ENCODE data around the gene STAB1. TPM values are rescaled to one million over a fixed set of nuclear protein-coding genes. Genes with fewer than 3 reads are reported as not detected.

Gene STAB1
- total RNA-seq, 1 donor from 2014 or later: 67.2 TPM

DNA sequence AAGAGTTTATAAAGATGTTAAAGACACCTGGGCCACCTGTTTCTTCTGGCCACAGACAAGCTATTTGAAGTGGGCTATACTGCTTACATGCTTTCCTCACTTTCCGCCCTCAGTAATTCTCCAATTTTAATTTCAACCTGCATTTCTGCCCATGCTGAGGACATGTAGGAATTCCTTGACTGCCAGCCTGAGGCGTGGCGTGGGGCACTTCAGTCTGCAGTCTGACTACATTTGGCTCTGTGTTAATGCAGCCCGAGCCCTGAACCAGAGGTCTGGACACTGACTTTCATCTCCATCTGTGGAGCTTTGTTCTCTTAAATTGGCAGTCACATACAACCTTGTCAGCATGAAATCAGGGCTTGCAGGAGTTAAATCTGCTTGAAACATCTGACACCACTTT lies 49.8 kb downstream of the STAB1 start:
- no peak for TF ChIP-seq CTCF (IDR thresholded peaks at IDR 0.05; ENCODE audit: borderline replicate concordance)
- H3K27ac ChIP-seq (replicated peaks): peak overlapping the region; percentile 21

GRCh38 chr3:52546111-52546901 lies 51.2 kb downstream of the STAB1 start:
- Histone ChIP-seq H3K36me3 (peaks cover 82% of the 10 kb centered on the region), H3K4me1 (peaks cover 56% of the 10 kb centered on the region), H3K27me3 (ENCODE audit: low read depth) (no peaks in the 10 kb centered on the region), H3K27ac (replicated peaks) (no peak overlapping the region), H3K9me3 (replicated peaks) (no peaks in the 10 kb centered on the region), H3K4me3 (no peak overlapping the region)
- DNase-seq: no peak
- TF ChIP-seq CTCF (IDR thresholded peaks at IDR 0.05; ENCODE audit: borderline replicate concordance): no peak
- intact Hi-C loops (cut with micrococcal nuclease): loop anchor here (10.0 kb wide), 1 partner anchor 72 kb away; no protein-coding TSS in a partner anchor

More for the DNA sequence above, 49.8 kb downstream of the STAB1 start:
- H3K36me3 ChIP-seq: peaks cover 77% of the 10 kb centered on the region
- H3K4me1 ChIP-seq: peaks cover 52% of the 10 kb centered on the region
- intact Hi-C loops (cut with micrococcal nuclease): loop anchor here (10.0 kb wide), 1 partner anchor 70 kb away; no protein-coding TSS in a partner anchor
- no peak overlapping the region for H3K4me3 ChIP-seq
- no peaks in the 10 kb centered on the region for H3K9me3 ChIP-seq (replicated peaks)
- DNase-seq: no peak
- no peaks in the 10 kb centered on the region for H3K27me3 ChIP-seq (ENCODE audit: low read depth)

- Histone ChIP-seq H3K4me3 (no peak overlapping the region), H3K36me3 (peaks cover 75% of the 10 kb centered on the region), H3K9me3 (replicated peaks) (no peaks in the 10 kb centered on the region), H3K4me1 (peaks cover 59% of the 10 kb centered on the region), H3K27me3 (ENCODE audit: low read depth) (no peaks in the 10 kb centered on the region), H3K27ac (replicated peaks) (no peak overlapping the region)
- TF ChIP-seq CTCF (IDR thresholded peaks at IDR 0.05; ENCODE audit: borderline replicate concordance): no peak
- intact Hi-C loops (cut with micrococcal nuclease): loop anchor here (10.0 kb wide), 1 partner anchor 72 kb away; no protein-coding TSS in a partner anchor
- DNase-seq: no peak
These were observed 52.0 kb downstream of the STAB1 start for GRCh38 chr3:52547143-52547542.

DNA sequence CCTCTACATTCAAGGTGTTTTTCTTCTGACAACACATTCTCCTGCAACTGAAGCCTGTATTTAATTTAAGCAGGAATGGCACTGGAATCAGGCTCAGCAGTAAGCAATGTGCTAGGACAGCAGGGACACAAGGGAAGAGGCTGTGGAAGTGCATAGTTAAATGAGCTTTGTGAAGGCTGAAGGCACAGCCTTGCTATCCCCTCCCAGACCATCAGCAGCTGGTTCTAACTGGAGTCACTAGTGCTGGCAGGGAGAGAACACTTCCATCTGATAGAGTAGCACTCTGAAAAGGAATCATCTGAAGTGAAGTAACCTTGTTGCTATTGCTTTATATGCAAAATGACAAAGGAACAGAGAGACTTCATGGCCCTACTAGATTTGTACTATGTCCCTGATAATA lies 56.0 kb downstream of the STAB1 start:
- Histone ChIP-seq H3K27me3 (ENCODE audit: low read depth) (no peaks in the 10 kb centered on the region), H3K36me3 (peaks cover 74% of the 10 kb centered on the region), H3K9me3 (replicated peaks) (no peaks in the 10 kb centered on the region), H3K4me1 (peaks cover 55% of the 10 kb centered on the region), H3K27ac (replicated peaks) (peak overlapping the region; percentile 38), H3K4me3 (no peak overlapping the region)
- TF ChIP-seq CTCF (IDR thresholded peaks at IDR 0.05; ENCODE audit: borderline replicate concordance): no peak
- no peak for DNase-seq
- intact Hi-C loops (cut with micrococcal nuclease): no loop called here

DNA sequence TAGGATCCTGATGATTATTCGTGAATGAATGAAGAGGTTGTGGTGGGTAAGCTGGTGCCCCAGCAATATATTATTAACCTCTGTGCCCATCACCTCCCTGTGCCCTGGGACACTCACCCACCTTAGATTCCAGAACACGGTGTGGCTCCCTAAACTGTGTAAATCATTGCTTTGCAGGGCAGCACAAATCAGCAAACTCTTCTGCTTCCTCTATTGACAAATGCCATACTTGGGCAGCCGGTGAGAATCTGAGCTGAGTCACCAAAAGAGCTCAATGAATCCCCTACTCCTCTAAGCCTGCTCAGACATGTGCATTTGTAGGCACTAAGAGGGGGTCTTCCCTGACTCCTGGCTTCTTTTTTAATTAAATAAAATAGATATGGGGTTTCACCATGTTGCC lies 57.0 kb downstream of the STAB1 start:
- H3K36me3 ChIP-seq: peaks cover 69% of the 10 kb centered on the region
- H3K4me1 ChIP-seq: peaks cover 59% of the 10 kb centered on the region
- no peaks in the 10 kb centered on the region for H3K27me3 ChIP-seq (ENCODE audit: low read depth)
- no peak for DNase-seq
- TF ChIP-seq CTCF (IDR thresholded peaks at IDR 0.05; ENCODE audit: borderline replicate concordance): no peak
- H3K4me3 ChIP-seq: no peak overlapping the region
- intact Hi-C loops (cut with micrococcal nuclease): no loop called here
- H3K27ac ChIP-seq (replicated peaks): peak overlapping the region; percentile 38
- H3K9me3 ChIP-seq (replicated peaks): no peaks in the 10 kb centered on the region

Data from left ventricle myocardium inferior (tissue), 1 donor.